HG03159 (cell line): Measurements from ENCODE around the gene PIGP.
"Not testable (repeated sequence)": the region's sequence is repeated elsewhere in the genome, so short reads cannot be mapped to it uniquely, and the experiment has no call there.

ENCODE experiments used
- ATAC-seq: cut with Tn5 transposase; IDR thresholded peaks from one replicate; pipeline ENCODE4 v1.9.1; 2021; ENCODE audit warnings: mild to moderate bottlenecking, moderate library complexity; ENCODE audit not compliant: unreplicated experiment

The PIGP gene

GRCh38 chr21:37045149-37045548 is 27.7 kb downstream of the PIGP start:
- ATAC-seq = no peak

GRCh38 chr21:37044643-37045042 is 28.2 kb downstream of the PIGP start:
- ATAC-seq = no peak

GRCh38 chr21:37043818-37044217 is 29.1 kb downstream of the PIGP start:
- ATAC-seq = no peak

GRCh38 chr21:37041706-37042271 is 31.1 kb downstream of the PIGP start:
- no peak for ATAC-seq

- no peak for ATAC-seq
These were observed 32.7 kb downstream of the PIGP start for GRCh38 chr21:37040212-37040611.

GRCh38 chr21:37039411-37040075 is 33.3 kb downstream of the PIGP start:
- no peak for ATAC-seq

- ATAC-seq = no peak
These were observed 36.7 kb downstream of the PIGP start for GRCh38 chr21:37036177-37036576.

- not testable (repeated sequence) for ATAC-seq
These were observed 38.5 kb downstream of the PIGP start for GRCh38 chr21:37034394-37034793.

- no peak for ATAC-seq
These were observed 39.9 kb downstream of the PIGP start for GRCh38 chr21:37032877-37033471.

GRCh38 chr21:37032293-37032692 is 40.6 kb downstream of the PIGP start:
- ATAC-seq = no peak

GRCh38 chr21:37030864-37031263 is 42.0 kb downstream of the PIGP start:
- ATAC-seq = no peak

GRCh38 chr21:37028570-37028969 is 44.3 kb downstream of the PIGP start:
- ATAC-seq = no peak

- ATAC-seq = no peak
These were observed 46.4 kb downstream of the PIGP start for GRCh38 chr21:37026499-37026898.

GRCh38 chr21:37017951-37018679 is 54.8 kb downstream of the PIGP start:
- ATAC-seq = no peak
